SK-MEL-5 (cell line): ENCODE results near the gene ZBTB6. TPM values are rescaled to one million over a fixed set of nuclear protein-coding genes. Genes with fewer than 3 reads are reported as not detected.

Experiments used
- DNase-seq: peaks from one replicate; pipeline ENCODE4 v3.0.0-alpha.2; 2016; ENCODE audit warnings: low read depth, low spot score
- in situ Hi-C: cut with HindIII; loops from 2 replicates; pipeline ENCODE4 v1.10.0; 2016; ENCODE audit warnings: low sequenced_read_pairs, high pct_unique_total_duplicates, low pct_unique_long_range_greater_than_20kb
- small RNA-seq, 2 experiments: library from RNA; depleted of rRNA; stranded (forward); fragments of <200 nt; gene quantifications; one replicate each; pipeline ENCODE3, GENCODE V24; 2014
- total RNA-seq: library from RNA; depleted of rRNA; stranded (reverse); fragments of >200 nt; shearing (Covaris generic); gene quantifications from 2 replicates; pipeline ENCODE4 v1.2.3, GENCODE V29; 2014; rRNA removed

Gene ZBTB6
- total RNA-seq, 1 experiment from 2014 or later, result 18.1 TPM

DNA sequence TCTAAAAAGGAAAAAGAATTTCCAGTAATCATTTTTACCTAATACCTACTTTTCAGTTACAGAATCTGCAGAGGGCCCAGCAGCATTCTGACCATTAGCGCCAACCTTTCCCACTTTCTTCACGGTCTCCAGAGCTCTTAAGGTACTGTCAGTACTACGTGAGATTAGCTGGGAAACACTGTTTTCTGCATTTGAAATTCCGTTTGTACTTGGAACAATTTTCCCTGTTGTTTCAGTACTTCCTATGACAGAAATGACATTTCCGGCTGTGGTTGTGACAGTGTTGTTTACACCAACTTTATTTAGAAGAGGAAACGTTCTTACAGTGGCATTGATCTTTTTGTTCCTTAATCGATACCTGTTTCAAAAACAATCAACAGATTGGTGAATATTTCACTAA is 47.8 kb downstream of the ZBTB6 start:
- DNase-seq, result no peak
- in situ Hi-C loops, result no loop called here

DNA sequence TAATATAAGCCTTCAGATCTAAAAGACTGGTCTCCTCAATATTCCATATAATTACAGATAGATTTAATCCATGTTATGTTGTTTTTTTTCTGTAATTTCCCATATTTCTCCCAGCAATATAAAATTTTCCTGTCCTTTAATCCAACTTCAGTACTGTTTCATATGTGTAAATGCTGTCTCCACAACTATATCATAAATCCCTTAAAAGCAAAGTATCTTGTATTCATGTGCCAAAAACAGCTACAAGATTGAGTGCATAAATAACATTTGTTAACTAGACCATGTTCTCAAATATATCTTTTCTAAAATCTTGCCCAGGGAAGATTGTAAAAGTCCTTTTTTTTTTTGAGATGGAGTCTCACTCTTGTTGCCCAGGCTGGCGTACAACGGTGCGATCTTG is 49.7 kb downstream of the ZBTB6 start:
- DNase-seq, result no peak
- in situ Hi-C loops, result no loop called here

- DNase-seq, result no peak
- in situ Hi-C loops, result no loop called here
These were observed 52.6 kb downstream of the ZBTB6 start for GRCh38 chr9:122860319-122861142.

Small RNAs within 50 kb of the gene (small RNA-seq; reads per million reads assigned to genes)
- gene RNY1P15 (0 reads per million in 2 experiments), gene SNORD90 (51.3 to 193 reads per million in 2 experiments)

Other genes starting within 250 kb of the ZBTB6 start
- gene OR1L3, start 238.2 kb downstream of the ZBTB6 start, total RNA-seq, result not detected in 2 replicates
- gene OR1L4, start 189.3 kb downstream of the ZBTB6 start, total RNA-seq, result not detected in 2 replicates
- gene OR1L6, start 171.0 kb downstream of the ZBTB6 start, total RNA-seq, result not detected in 2 replicates
- not detected in 2 replicates for gene OR5C1, start 124.4 kb downstream of the ZBTB6 start, total RNA-seq
- gene OR1K1, start 113.2 kb downstream of the ZBTB6 start, total RNA-seq, result not detected in 2 replicates
- 20.0 and 23.3 TPM in 2 replicates for gene PDCL, start 84.7 kb downstream of the ZBTB6 start, total RNA-seq
- gene RC3H2, start 8.0 kb downstream of the ZBTB6 start, total RNA-seq, result 42.9 and 44.7 TPM in 2 replicates
- 4.6 and 5.0 TPM in 2 replicates for gene ZBTB26, start 18.2 kb upstream of the ZBTB6 start, total RNA-seq
- 18.3 and 27.5 TPM in 2 replicates for gene RABGAP1, start 27.7 kb upstream of the ZBTB6 start, total RNA-seq
- gene GPR21, start 120.3 kb upstream of the ZBTB6 start, total RNA-seq, result 0.24 and 0.32 TPM in 2 replicates